Gastrocnemius medialis (tissue), 4 donors: Measurements from ENCODE around the gene EFCAB11. TPM values are rescaled to one million over a fixed set of nuclear protein-coding genes. Genes with fewer than 3 reads are reported as not detected.

Source experiments
- ATAC-seq, 2 donors: fragments of 150-250 bp; one replicate each; pipeline ENCODE4 v1.9.1; 2016
- DNase-seq, 2 donors: peaks; one replicate each; pipeline ENCODE4 v3.0.0-alpha.2; 2019
- H3K27ac ChIP-seq, 4 donors: fragments of 200-600 bp; sonication (generic); 1 replicate in 1 of 4; 2 replicates in 3 of 4; pipeline ENCODE4 v1.5.1; 2016 to 2018; ENCODE audit warnings: mild to moderate bottlenecking in 2 of 4, moderate library complexity in 1 of 4
- H3K27me3 ChIP-seq, 3 donors: fragments of 200-600 bp; sonication (generic) in 2 of 3; 1 replicate in 1 of 3; 2 replicates in 2 of 3; pipeline versions ENCODE4 v1.5.1 to v1.6.0; 2016 to 2019; ENCODE audit warnings: mild to moderate bottlenecking in 1 of 3, moderate library complexity in 1 of 3
- H3K36me3 ChIP-seq, 2 donors: fragments of 200-600 bp; sonication (generic) in 1 of 2; one replicate each; pipeline ENCODE4 v1.5.1; 2017 to 2018
- H3K4me1 ChIP-seq, 2 donors: fragments of 200-600 bp; sonication (generic) in 1 of 2; one replicate each; pipeline ENCODE4 v1.5.1; 2016 to 2017; ENCODE audit warnings: mild to moderate bottlenecking in 2 of 2
- H3K4me3 ChIP-seq, 4 donors: fragments of 200-600 bp; sonication (generic) in 3 of 4; 1 replicate in 1 of 4; 2 replicates in 3 of 4; pipeline ENCODE4 v1.5.1; 2016 to 2019; ENCODE audit warnings: mild to moderate bottlenecking in 2 of 4
- H3K9me3 ChIP-seq, 3 donors: fragments of 200-600 bp; sonication (generic) in 2 of 3; 1 replicate in 1 of 3; 2 replicates in 2 of 3; pipeline ENCODE4 v1.5.1; 2016 to 2019
- POLR2A ChIP-seq, 2 donors: fragments of 450-650 bp; IDR thresholded peaks; one replicate each; pipeline ENCODE4 v1.6.1; 2017; ENCODE audit warnings: antibody characterized with exemption in 2 of 2, mild to moderate bottlenecking in 2 of 2, moderate library complexity in 2 of 2
- in situ Hi-C, 4 donors: fragments of 200-750 bp; cut with MboI; loops; one replicate each; pipeline versions ENCODE4 v1.15.0 to v1.8.0; 2017; ENCODE audit warnings: low sequenced_read_pairs in 4 of 4
- intact Hi-C: fragments of 100-400 bp; cut with DNase I; formaldehyde crosslinking; loops from one replicate; pipeline ENCODE4 v1.15.1; 2023; ENCODE audit warnings: low total_unique reads
- total RNA-seq, 4 donors: library from RNA; depleted of rRNA; stranded (reverse); fragments of >200 nt; gene quantifications; one replicate each; pipeline versions ENCODE4 v1.1.0 to v1.2.3, GENCODE V29; 2016
- TF ChIP-seq, protein P1 (sequence below), 5 experiments: fragments of 450-650 bp in 3 of 5; fragments of 200-600 bp in 2 of 5; sonication (generic) in 2 of 5; IDR thresholded peaks in 4 of 5; conservative IDR thresholded peaks in 1 of 5; 1 replicate in 4 of 5; 2 replicates in 1 of 5; pipeline ENCODE4 v1.5.1; 2016 to 2019; ENCODE audit warnings: antibody characterized with exemption in 5 of 5, mild to moderate bottlenecking in 3 of 5, moderate library complexity in 3 of 5

Gene EFCAB11
- total RNA-seq, 4 donors from 2014 or later, result 0.69 to 1.6 (median 1.6) TPM

- no peak for DNase-seq
- H3K27me3 ChIP-seq, result no peaks in the 10 kb centered on the region
- no peaks in the 10 kb centered on the region for H3K9me3 ChIP-seq
- no peak for ATAC-seq
- in situ Hi-C loops, result no loop called here
- H3K27ac ChIP-seq, result no peak overlapping the region
- no peak for TF ChIP-seq POLR2A (IDR thresholded peaks at IDR 0.05)
- TF ChIP-seq, protein P1, sequence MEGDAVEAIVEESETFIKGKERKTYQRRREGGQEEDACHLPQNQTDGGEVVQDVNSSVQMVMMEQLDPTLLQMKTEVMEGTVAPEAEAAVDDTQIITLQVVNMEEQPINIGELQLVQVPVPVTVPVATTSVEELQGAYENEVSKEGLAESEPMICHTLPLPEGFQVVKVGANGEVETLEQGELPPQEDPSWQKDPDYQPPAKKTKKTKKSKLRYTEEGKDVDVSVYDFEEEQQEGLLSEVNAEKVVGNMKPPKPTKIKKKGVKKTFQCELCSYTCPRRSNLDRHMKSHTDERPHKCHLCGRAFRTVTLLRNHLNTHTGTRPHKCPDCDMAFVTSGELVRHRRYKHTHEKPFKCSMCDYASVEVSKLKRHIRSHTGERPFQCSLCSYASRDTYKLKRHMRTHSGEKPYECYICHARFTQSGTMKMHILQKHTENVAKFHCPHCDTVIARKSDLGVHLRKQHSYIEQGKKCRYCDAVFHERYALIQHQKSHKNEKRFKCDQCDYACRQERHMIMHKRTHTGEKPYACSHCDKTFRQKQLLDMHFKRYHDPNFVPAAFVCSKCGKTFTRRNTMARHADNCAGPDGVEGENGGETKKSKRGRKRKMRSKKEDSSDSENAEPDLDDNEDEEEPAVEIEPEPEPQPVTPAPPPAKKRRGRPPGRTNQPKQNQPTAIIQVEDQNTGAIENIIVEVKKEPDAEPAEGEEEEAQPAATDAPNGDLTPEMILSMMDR (IDR thresholded peaks at IDR 0.05 in 4 of 5, conservative IDR thresholded peaks at IDR 0.05 in 1 of 5), result no peak
- no peak overlapping the region for H3K4me3 ChIP-seq
- H3K4me1 ChIP-seq, result no peaks in the 10 kb centered on the region
- no peaks in the 10 kb centered on the region for H3K36me3 ChIP-seq
- intact Hi-C loops, result no loop called here
These were observed 147.4 kb downstream of the EFCAB11 start for GRCh38 chr14:89807151-89807550.

DNA sequence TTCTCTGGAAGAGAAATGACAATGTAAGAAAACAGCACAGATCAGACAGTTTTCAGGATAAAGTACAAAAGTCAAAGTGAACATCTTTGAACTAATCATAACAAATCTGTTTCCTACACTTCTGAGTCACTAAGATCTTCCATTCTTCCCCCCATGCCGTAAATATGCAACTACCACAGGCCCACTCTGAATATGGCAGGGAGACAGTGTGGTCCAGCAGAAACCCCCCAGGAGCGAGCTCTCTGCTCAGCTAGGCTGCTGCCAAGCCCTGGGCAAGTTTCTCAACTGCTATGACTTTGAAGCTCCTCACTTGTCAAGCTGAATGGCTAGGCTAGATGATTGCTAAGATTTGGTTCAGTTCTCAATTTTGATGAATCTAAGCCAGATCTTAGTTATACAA is 148.1 kb downstream of the EFCAB11 start:
- Histone ChIP-seq H3K27ac (no peak overlapping the region), H3K27me3 (no peaks in the 10 kb centered on the region), H3K4me1 (no peaks in the 10 kb centered on the region), H3K9me3 (no peaks in the 10 kb centered on the region), H3K36me3 (no peaks in the 10 kb centered on the region), H3K4me3 (no peak overlapping the region)
- ATAC-seq (no peak), DNase-seq (no peak)
- intact Hi-C loops, result no loop called here
- no peak for TF ChIP-seq POLR2A (IDR thresholded peaks at IDR 0.05)
- TF ChIP-seq, protein P1 (IDR thresholded peaks at IDR 0.05 in 4 of 5, conservative IDR thresholded peaks at IDR 0.05 in 1 of 5), result no peak
- in situ Hi-C loops, result no loop called here

- Histone ChIP-seq H3K27me3 (no peaks in the 10 kb centered on the region), H3K9me3 (no peaks in the 10 kb centered on the region), H3K4me1 (no peaks in the 10 kb centered on the region), H3K36me3 (no peaks in the 10 kb centered on the region), H3K27ac (no peak overlapping the region), H3K4me3 (no peak overlapping the region)
- ATAC-seq (no peak), DNase-seq (no peak)
- in situ Hi-C loops (no loop called here), intact Hi-C loops (no loop called here)
- TF ChIP-seq POLR2A (IDR thresholded peaks at IDR 0.05), result no peak
- TF ChIP-seq, protein P1 (IDR thresholded peaks at IDR 0.05 in 4 of 5, conservative IDR thresholded peaks at IDR 0.05 in 1 of 5), result no peak
These were observed 149.0 kb downstream of the EFCAB11 start for GRCh38 chr14:89805501-89805900.

GRCh38 chr14:89803542-89803941 is 151.0 kb downstream of the EFCAB11 start:
- Histone ChIP-seq H3K27me3 (no peaks in the 10 kb centered on the region), H3K4me1 (no peaks in the 10 kb centered on the region), H3K36me3 (no peaks in the 10 kb centered on the region), H3K9me3 (no peaks in the 10 kb centered on the region), H3K27ac (no peak overlapping the region), H3K4me3 (no peak overlapping the region)
- DNase-seq (no peak), ATAC-seq (no peak)
- in situ Hi-C loops, result no loop called here
- TF ChIP-seq, protein P1 (IDR thresholded peaks at IDR 0.05 in 4 of 5, conservative IDR thresholded peaks at IDR 0.05 in 1 of 5), result no peak
- no peak for TF ChIP-seq POLR2A (IDR thresholded peaks at IDR 0.05)
- intact Hi-C loops, result no loop called here

DNA sequence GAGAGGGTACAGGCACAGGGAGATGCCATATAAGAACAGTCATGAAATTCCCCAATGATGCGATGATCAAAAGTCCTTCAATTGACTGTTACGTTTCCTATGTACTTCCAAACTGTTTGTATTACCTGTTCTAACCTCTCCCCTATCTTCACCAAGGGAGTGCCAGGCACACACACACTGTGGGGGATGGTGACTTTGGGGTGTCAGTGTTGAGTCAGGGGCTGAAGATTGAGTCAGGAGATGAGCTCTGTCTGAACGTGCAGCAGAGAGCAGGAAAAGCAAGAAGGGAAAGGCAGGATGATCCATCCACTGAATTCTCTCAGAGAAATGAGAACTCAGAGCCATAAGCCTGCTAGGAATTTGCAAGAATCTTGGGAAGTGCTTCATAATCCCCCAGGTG is 153.4 kb downstream of the EFCAB11 start:
- Histone ChIP-seq H3K36me3 (no peaks in the 10 kb centered on the region), H3K4me1 (no peaks in the 10 kb centered on the region), H3K27ac (no peak overlapping the region), H3K4me3 (no peak overlapping the region), H3K9me3 (no peaks in the 10 kb centered on the region), H3K27me3 (no peaks in the 10 kb centered on the region)
- DNase-seq, result no peak
- TF ChIP-seq POLR2A (IDR thresholded peaks at IDR 0.05), result no peak
- TF ChIP-seq, protein P1 (IDR thresholded peaks at IDR 0.05 in 4 of 5, conservative IDR thresholded peaks at IDR 0.05 in 1 of 5), result no peak
- in situ Hi-C loops (no loop called here), intact Hi-C loops (no loop called here)
- no peak for ATAC-seq
